GM13976 (cell line): Measurements from ENCODE around the gene HYCC1.
"Not testable (repeated sequence)": the region's sequence is repeated elsewhere in the genome, so short reads cannot be mapped to it uniquely, and the experiment has no call there.

ENCODE experiments used
- DNase-seq: peaks from one replicate; pipeline ENCODE4 v3.0.0; 2012; ENCODE audit warnings: low spot score
- in situ Hi-C: fragments of 300-500 bp; cut with MboI; formaldehyde crosslinking; loops from one replicate; pipeline ENCODE4 v1.12.0; 2022; ENCODE audit warnings: low sequenced_read_pairs, mixed read lengths, inconsistent platforms; ENCODE audit not compliant: unreplicated experiment
- TF ChIP-seq, protein P1 (sequence below): IDR thresholded peaks from 2 replicates; pipeline ENCODE4 v1.5.1; 2012; ENCODE audit warnings: borderline replicate concordance, mild to moderate bottlenecking; ENCODE audit not compliant: insufficient read depth; ENCODE audit errors: extremely low read depth, missing control alignments, control extremely low read depth

The HYCC1 gene

DNA sequence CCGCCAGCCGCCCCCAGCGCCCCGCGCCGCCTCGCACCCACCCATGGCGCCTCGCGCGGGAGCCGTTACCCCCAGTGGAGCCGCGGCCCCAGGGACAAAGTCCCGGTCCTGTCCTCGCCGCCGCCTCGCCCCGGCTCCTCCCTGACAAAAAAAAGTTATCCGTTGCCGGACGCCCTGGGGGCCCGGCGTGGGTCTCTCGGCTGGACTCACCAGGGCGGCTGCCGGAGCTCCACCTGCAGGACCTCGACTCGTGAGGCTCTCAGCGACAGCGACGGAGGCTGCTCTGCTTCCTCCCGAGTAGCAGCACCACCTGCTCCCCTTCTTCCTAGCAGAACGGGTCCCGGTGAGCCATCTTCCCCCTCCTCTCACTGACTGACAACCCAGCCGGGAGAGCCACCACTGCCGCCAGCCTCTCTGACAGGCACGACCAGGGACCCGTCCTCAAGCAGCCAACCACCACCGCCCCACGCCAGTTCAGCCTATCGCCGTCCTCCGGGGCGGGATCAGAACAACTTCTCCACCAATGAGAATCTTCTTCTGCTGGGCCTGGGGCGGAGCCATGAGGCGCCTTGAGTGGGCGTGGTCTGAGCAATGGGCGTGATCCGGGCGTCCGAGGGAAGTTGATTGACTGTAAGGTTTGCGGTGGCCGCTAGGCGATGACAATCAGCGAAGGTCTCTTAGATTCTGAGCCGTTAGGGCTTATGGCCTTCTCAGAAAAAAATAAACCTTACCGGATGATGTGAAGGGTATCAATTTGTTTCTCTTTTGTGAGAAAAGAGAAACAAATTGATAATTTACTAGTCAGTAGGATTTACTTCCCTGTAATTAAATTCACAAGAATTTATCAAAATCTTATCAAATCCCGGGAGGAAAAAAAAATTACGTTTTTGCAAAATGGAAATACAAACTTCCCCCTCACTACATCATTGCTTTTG is at the start of gene HYCC1:
Gene HYCC1, minus strand, starts transcription at position 416 of the 935 bp plus-strand sequence. CDS start 23,019 bp downstream, outside the sequence.
- TF ChIP-seq, protein P1, sequence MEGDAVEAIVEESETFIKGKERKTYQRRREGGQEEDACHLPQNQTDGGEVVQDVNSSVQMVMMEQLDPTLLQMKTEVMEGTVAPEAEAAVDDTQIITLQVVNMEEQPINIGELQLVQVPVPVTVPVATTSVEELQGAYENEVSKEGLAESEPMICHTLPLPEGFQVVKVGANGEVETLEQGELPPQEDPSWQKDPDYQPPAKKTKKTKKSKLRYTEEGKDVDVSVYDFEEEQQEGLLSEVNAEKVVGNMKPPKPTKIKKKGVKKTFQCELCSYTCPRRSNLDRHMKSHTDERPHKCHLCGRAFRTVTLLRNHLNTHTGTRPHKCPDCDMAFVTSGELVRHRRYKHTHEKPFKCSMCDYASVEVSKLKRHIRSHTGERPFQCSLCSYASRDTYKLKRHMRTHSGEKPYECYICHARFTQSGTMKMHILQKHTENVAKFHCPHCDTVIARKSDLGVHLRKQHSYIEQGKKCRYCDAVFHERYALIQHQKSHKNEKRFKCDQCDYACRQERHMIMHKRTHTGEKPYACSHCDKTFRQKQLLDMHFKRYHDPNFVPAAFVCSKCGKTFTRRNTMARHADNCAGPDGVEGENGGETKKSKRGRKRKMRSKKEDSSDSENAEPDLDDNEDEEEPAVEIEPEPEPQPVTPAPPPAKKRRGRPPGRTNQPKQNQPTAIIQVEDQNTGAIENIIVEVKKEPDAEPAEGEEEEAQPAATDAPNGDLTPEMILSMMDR: peak; percentile 16
- in situ Hi-C loops: no loop called here
- peak; percentile 93 for DNase-seq

DNA sequence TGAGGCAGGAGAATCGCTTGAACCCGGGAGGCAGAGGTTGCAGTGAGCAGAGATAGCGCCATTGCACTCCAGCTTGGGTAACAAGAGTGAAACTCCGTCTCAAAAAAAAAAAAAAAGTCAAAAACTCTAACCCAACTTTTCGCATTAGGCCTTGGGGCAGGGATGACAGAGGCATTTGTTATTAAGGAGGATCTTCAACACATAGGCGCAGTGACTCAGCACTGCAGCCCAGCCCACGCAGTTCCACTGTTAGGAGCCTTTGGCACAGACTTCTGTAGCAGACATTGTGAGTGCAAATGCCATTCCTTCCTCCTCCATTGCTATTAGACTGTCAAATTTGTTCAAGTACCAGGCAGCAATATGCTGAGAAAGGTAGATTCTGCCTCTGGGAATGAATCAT is 48.5 kb upstream of the HYCC1 start:
- no peak for DNase-seq
- in situ Hi-C loops: loop anchor here (10.0 kb wide), 1 partner anchor 328 kb away; no protein-coding TSS in a partner anchor
- TF ChIP-seq, protein P1: no peak

DNA sequence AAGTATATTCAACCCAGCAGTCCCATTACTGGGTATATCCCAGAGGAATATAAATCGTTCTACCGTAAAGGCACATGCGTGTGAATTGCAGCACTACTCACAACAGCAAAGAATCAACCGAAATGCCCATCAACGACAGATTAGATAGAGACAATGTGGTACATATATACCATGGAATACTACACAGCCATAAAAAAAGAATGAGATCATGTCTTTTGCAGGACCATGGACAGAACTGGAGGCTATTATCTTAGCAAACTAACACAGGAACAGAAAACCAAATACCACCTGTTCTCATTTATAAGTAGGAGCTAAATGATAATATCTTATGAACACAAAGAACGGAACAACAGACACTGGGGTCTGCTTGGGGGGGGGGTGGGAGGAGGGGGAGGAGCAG is 47.4 kb upstream of the HYCC1 start:
- DNase-seq: no peak
- in situ Hi-C loops: loop anchor here (10.0 kb wide), 1 partner anchor 327 kb away; no protein-coding TSS in a partner anchor

DNA sequence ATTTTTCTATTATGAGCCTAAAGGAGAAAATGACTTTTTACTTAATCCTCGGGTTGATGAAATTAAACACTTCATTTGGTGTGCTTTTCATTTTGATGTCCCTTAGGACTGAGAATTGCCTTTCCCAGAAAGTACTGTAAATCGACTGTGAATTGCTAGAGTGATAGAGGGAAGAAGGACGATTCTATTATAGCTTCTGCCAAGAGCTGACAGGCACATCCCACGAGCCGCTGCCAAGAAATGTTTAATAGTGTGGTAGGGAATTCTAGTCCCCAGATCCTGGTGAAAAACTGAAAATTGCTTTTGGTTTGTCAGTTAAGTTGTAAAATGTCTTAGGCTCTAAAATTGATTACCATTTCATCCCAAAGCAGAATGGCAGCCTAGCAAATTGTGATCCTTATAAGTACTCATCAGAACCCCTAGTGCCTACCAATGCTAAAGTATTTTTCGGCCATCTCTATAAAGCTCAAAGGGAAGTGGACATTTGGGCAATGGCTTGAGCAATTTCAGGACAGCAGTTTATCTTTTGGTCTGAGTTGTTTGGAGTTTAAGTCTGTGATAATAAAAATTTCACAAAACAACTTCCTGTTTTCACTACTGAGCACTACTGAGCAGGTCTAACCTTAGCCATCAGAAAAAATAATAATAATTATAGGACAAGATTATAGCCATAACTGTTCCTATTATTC is 44.6 kb upstream of the HYCC1 start:
- TF ChIP-seq, protein P1: no peak
- in situ Hi-C loops: loop anchor here (10.0 kb wide), 2 partner anchors 204 to 504 kb away; no protein-coding TSS in a partner anchor
- DNase-seq: no peak

More for the DNA sequence above, 47.4 kb upstream of the HYCC1 start:
- TF ChIP-seq, protein P1: no peak

DNA sequence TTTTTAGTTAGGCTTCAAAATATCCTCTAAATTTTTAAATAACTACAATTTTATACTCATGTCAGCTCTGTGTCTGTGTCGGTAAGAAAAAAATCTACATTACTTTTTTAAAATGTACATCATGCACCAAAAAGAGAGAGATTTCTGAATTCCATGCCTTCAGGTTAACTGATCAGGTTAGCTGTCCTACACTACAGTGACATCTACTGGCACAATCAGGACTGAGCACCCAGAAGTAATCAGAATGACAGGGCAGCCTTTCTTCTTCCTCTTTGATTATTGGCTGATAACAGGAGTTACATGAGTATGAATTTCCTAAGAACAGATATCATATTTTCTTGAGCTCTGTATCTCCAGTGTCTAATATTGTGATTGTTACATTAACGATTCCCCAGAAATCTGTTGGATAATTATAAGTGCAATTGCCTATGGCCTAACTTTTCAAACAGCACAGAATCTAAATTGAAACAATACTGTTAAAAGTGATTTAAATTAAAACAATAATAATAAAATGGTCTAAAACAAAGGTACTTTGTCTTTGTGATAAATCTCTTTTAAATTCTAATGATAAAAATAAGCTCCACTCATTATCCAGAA is 41.8 kb upstream of the HYCC1 start:
- TF ChIP-seq, protein P1: peak; percentile 76
- in situ Hi-C loops: loop anchor here (10.0 kb wide), 2 partner anchors 201 to 501 kb away; no protein-coding TSS in a partner anchor
- peak; percentile 62 for DNase-seq

DNA sequence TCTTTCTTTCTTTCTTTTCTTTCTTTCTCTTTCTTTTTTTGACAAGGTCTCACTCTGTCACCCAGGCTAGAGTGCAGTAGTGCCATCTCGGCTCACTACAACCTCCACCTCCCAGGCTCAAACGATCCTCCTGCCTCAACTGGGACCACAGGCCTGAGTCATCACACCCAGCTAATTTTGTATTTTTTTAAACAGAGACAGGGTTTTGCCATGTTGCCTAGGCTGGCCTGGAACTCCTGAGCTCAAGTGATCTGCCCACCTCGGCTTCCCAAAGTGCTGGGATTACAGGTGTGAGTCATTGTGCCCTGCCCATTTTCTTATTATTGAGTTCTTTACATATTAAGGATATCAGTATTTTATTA is 37.2 kb upstream of the HYCC1 start:
- DNase-seq: not testable (repeated sequence)
- in situ Hi-C loops: loop anchor here (10.0 kb wide), 2 partner anchors 196 to 496 kb away; no protein-coding TSS in a partner anchor

DNA sequence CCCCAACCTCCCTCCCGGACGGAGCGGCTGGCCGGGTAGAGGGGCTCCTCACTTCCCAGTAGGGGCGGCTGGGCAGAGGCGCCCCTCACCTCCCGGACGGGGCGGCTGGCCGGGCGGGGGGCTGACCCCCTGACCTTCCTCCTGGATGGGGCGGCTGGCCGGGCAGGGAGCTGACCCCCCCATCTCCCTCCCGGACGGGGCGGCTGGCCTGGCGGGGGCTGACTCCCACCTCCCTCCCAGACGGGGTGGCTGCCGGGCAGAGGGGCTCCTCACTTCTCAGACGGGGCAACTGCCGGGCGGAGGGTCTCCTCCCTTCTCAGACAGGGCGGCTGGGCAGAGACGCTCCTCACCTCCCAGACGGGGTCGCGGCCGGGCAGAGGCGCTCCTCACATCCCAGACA is 32.4 kb upstream of the HYCC1 start:
- in situ Hi-C loops, DNase-seq: not testable (repeated sequence)

DNA sequence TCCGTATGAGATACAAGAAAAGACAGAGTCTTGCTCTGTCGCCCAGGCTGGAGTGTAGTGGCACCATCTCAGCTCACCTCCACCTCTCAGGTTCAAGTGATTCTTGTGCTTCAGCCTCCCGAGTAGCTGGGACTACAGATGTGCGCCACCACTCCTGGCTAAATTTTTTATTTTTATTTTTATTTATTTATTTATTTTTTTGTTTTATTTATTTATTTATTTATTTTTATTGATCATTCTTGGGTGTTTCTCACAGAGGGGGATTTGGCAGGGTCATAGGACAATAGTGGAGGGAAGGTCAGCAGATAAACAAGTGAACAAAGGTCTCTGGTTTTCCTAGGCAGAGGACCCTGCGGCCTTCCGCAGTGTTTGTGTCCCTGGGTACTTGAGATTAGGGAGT is 31.2 kb upstream of the HYCC1 start:
- DNase-seq, in situ Hi-C loops: not testable (repeated sequence)
